ENCODE data around the gene SMIM36.

The SMIM36 gene

DNA sequence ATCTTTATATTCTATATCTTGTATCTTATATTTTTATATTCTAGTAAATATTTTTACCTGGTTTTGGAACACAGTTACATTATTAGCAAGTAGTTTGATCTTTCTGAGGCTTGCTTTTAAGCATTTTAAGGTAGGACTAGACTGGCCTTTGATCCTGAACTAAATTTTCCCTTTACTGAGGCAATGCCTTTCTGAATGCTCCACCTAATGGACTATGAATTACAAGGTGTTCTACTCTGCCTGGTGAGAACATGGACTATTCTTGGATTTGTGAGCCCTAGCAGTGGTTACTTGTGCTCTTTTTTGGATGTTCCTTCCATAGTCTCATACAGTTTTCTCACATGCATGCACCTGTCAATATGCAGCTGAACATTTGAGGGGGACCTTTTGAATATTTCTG is 32.5 kb upstream of the SMIM36 start:
- no peak for DNase-seq (ENCODE audit: extremely low spot score)
- CTCF ChIA-PET, result interaction anchor here (1.1 kb wide), 1 partner anchor 29 kb away, joined by 3 read pairs; no protein-coding TSS in a partner anchor
- POLR2A ChIA-PET, result no interaction called here
- TF ChIP-seq CTCF (IDR thresholded peaks at IDR 0.05; ENCODE audit: control extremely low read depth, extremely low read depth, low read depth, missing control alignments), result no peak

GRCh38 chr17:55540414-55541091 is 29.3 kb upstream of the SMIM36 start:
- TF ChIP-seq CTCF (IDR thresholded peaks at IDR 0.05; ENCODE audit: control extremely low read depth, extremely low read depth, low read depth, missing control alignments), result no peak
- DNase-seq (ENCODE audit: extremely low spot score), result no peak
- ChIA-PET POLR2A (no interaction called here), CTCF (interaction anchor here (0.6 to 2.0 kb wide), 3 partner anchors 61 to 177 kb away, joined by 3 to 4 read pairs (median 4); no protein-coding TSS in a partner anchor)

DNA sequence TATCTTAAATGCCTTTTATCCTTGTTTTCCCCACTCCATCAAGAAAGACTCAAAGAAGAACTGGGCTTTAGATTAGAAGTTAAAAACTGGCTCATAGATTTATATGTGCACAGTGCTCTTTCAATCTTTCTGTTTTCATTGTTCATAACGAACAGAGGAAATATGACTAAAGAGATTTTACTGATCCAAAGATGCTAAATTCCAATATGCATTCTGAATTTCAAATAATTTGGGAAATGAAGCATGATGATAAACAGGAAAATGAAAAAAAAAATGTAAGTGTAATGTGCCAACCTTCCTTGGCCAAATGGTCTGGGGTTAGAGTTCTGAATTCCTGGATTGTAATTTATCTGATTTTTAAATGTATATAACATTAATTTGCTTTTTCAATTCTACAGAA is 25.0 kb upstream of the SMIM36 start:
- ChIA-PET POLR2A (no interaction called here), CTCF (interaction anchor here (0.8 to 1.8 kb wide), 3 partner anchors 9 to 66 kb away, joined by 3 to 6 read pairs (median 5); no protein-coding TSS in a partner anchor)
- no peak for DNase-seq (ENCODE audit: extremely low spot score)
- TF ChIP-seq CTCF (IDR thresholded peaks at IDR 0.05; ENCODE audit: control extremely low read depth, extremely low read depth, low read depth, missing control alignments), result no peak

DNA sequence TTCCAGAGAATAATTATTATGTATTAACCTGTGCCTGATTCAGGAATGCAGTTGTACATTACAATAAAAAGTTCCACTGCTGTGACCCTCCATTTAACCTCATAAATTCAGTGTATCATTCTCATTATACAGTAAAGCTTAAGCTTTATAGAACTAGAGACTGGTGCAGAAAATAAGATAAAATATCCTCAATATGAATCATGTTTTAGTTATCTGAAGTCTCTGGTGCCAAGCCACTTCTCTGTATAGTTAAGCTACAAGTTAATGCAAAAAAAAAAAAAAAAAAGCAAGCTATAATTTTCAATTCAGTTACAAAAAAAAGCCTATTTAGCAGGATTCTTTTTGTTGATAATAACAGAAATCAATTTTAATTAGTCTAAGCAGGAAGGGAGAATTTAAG is 22.4 kb upstream of the SMIM36 start:
- no peak for TF ChIP-seq CTCF (IDR thresholded peaks at IDR 0.05; ENCODE audit: control extremely low read depth, extremely low read depth, low read depth, missing control alignments)
- ChIA-PET CTCF (interaction anchor here (0.6 to 2.6 kb wide), 9 partner anchors 9 to 1182 kb away, joined by 3 to 16 read pairs (median 4); no protein-coding TSS in a partner anchor), POLR2A (no interaction called here)
- DNase-seq (ENCODE audit: extremely low spot score), result no peak

- no peak for TF ChIP-seq CTCF (IDR thresholded peaks at IDR 0.05; ENCODE audit: control extremely low read depth, extremely low read depth, low read depth, missing control alignments)
- ChIA-PET CTCF (interaction anchor here (0.8 to 2.6 kb wide), 10 partner anchors 8 to 203 kb away, joined by 3 to 16 read pairs (median 4); no protein-coding TSS in a partner anchor), POLR2A (no interaction called here)
- DNase-seq (ENCODE audit: extremely low spot score), result no peak
Measured at GRCh38 chr17:55532670-55533069, 21.4 kb upstream of the SMIM36 start.

GRCh38 chr17:55531053-55531728 is 19.9 kb upstream of the SMIM36 start:
- POLR2A ChIA-PET, result no interaction called here
- no peak for TF ChIP-seq CTCF (IDR thresholded peaks at IDR 0.05; ENCODE audit: control extremely low read depth, extremely low read depth, low read depth, missing control alignments)
- CTCF ChIA-PET, result interaction anchor here (1.5 to 2.6 kb wide), 5 partner anchors 11 to 187 kb away, joined by 3 to 16 read pairs (median 9); no protein-coding TSS in a partner anchor
- no peak for DNase-seq (ENCODE audit: extremely low spot score)
